ENCODE measurements around the gene ROR1.

Gene ROR1

GRCh38 chr1:63982201-63982600 lies 208.4 kb downstream of the ROR1 start:
- no peak for DNase-seq

GRCh38 chr1:63983391-63984256 lies 209.8 kb downstream of the ROR1 start:
- no peak for DNase-seq

GRCh38 chr1:63984257-63984929 lies 210.6 kb downstream of the ROR1 start:
- DNase-seq: no peak

GRCh38 chr1:63984930-63985290 lies 211.1 kb downstream of the ROR1 start:
- no peak for DNase-seq

- no peak for DNase-seq
Measured at GRCh38 chr1:63987014-63987627, 213.3 kb downstream of the ROR1 start.

DNA sequence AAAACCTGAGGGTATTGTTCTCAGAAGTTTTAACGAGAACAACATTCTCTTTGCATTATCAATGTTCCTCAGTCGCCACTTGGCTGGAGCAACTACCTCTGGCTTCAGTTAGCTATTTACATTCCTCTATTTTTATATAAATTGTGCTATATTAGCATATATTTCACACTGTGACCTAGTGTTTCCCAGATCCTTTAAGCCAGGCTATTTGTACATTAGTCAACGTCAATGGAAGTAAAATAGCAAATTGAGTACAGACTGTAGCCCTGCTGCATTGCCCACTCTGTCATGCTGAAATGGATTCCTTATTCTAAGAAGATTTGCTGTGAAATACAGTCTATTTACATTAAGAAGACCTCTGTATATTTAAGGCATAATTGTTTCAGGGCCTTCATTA lies 213.8 kb downstream of the ROR1 start:
- no peak for DNase-seq

DNA sequence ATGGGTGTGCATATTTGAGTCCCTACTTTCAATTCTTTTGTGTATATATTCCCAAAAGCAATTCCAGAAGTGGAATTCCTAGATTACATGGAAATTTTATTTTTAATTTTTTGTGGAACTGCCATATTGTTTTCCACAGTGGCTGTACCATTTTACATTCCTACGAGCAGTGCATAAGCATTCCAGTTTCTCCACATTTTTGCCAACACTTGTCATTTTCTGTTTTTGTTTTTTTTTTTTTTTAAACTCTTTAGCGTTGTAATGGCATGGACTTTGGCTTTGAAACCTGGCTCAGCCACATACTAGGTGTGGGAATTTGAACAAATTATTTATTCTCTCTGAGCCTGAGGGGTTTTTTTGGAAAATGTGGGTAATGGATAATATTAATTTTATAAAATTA lies 215.1 kb downstream of the ROR1 start:
- DNase-seq: no peak

DNA sequence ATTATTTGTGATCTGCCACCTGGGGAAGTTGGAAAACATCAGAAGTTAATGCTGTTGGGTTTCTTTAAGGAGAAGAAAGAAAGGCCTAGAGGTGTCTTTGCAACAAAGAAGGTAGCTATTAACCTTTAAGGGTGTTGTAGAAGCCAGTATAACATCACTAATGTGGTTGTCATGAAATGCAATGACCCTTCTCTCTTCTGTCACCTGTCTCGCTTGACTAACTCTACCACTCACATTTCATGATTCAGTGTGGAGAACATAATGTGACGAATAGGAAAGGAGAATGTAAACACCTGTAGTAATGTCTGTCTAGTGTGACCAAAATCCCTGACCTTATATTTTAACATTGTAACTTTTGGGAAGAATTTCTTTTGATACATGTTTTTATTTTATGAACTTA lies 217.9 kb downstream of the ROR1 start:
- DNase-seq: no peak

- DNase-seq: peak; percentile 56
Measured at GRCh38 chr1:64000021-64000420, 226.2 kb downstream of the ROR1 start.

- no peak for DNase-seq
Measured at GRCh38 chr1:64001038-64001437, 227.2 kb downstream of the ROR1 start.

DNA sequence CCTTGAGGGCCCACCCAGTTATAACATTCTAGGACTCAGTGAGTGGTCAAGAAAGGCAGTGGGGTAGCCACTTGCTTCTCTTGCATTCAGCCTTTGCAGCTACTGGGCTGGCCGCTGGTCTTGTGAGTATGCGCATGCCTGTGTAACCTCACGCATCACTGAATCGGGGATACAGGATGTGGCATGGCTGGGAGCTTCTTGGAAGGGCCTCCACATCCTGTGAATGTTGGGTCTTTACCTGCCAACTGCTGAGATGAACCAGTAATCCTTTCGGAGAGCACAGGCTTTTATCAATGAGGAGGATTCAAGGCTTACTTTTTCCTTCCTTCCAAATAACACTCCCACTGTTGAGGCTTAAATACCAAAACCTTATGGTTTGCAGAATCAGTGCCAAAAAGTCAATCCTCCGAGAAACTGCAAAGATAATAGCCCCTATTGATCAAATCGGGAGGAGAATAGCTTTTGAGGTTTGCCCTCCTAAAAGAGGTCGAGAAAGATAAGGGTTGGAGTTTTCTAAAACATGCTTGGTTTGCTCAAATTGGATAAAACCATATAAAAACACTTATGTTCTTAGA lies 230.7 kb downstream of the ROR1 start:
- DNase-seq: no peak

- no peak for DNase-seq
Measured at GRCh38 chr1:64005801-64006200, 232.0 kb downstream of the ROR1 start.

- DNase-seq: peak; percentile 23
Measured at GRCh38 chr1:64006276-64007051, 232.6 kb downstream of the ROR1 start.

- no peak for DNase-seq
Measured at GRCh38 chr1:64010316-64010715, 236.5 kb downstream of the ROR1 start.

- no peak for DNase-seq
Measured at GRCh38 chr1:64013395-64013794, 239.6 kb downstream of the ROR1 start.

DNA sequence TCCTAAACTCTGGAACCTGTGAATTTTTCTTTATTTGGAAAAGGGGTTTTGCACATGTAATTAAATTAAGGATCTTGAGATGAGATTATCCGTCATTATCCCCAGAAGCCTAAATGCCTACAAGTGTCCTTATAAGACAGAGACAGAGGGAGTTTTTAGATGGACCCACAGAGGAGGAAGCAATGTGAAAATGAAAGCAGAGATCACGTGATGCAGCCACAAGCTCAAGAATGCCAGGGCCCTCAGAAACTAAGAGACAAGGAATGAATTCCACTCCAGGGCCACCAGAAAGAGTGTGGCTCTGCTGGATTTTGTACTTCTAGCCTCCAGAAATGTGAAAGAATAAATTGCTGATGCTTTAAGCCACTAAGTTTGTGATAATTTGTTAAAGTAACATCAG lies 246.0 kb downstream of the ROR1 start:
- DNase-seq: peak; percentile 35

GRCh38 chr1:64021066-64021465 lies 247.2 kb downstream of the ROR1 start:
- DNase-seq: no peak

- no peak for DNase-seq
Measured at GRCh38 chr1:64025051-64025450, 251.2 kb downstream of the ROR1 start.

GRCh38 chr1:64029037-64029436 lies 255.2 kb downstream of the ROR1 start:
- no peak for DNase-seq

DNA sequence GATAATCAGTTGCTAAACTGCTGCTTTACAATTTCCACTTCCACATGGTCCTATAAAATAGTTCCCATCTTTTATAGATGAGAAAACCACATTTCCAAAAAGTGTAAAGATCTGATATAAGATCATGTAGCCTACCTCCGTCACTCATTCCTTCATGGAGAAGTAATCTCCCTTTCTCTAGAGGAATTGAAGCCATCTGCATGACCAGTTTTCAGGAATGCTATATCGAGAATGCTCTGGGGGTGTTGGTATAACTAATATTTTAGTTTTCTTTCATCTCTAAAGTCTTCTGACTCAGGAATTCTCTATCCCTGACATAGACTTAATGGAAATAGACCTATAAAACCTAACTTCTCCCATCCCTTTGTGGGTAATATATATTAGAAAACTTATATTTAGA lies 256.6 kb downstream of the ROR1 start:
- no peak for DNase-seq

- DNase-seq: no peak
Measured at GRCh38 chr1:64031236-64031635, 257.4 kb downstream of the ROR1 start.

GRCh38 chr1:64033667-64034220 lies 259.9 kb downstream of the ROR1 start:
- DNase-seq: peak; percentile 31

GRCh38 chr1:64036549-64036948 lies 262.7 kb downstream of the ROR1 start:
- DNase-seq: no peak

Measured in amniotic stem cell (primary cell).